ENCODE results near the gene CYP4F2.

The CYP4F2 gene

DNA sequence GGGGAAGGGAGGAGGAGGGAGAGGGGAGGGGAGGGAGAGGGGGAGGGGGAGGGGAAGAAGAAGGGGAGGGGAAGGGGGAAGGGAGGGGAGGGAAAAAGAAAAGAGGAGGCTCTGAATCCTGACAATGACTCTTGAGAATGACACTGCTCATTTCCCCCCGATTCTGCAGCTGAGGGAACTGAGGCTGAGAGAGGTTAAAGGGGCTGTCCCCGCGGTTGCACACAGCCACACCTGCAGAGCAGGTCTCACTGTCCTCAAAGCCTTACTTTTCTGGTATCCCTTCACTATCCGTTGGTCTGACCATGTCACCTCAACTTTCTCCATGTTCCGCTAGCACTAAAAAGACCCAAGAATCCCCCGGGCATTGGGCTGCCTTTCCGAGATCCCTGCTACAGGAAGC is 35.4 kb downstream of the CYP4F2 start:
- no peak for TF ChIP-seq FOXM1 (IDR thresholded peaks at IDR 0.05; ENCODE audit: borderline replicate concordance, low read depth)

DNA sequence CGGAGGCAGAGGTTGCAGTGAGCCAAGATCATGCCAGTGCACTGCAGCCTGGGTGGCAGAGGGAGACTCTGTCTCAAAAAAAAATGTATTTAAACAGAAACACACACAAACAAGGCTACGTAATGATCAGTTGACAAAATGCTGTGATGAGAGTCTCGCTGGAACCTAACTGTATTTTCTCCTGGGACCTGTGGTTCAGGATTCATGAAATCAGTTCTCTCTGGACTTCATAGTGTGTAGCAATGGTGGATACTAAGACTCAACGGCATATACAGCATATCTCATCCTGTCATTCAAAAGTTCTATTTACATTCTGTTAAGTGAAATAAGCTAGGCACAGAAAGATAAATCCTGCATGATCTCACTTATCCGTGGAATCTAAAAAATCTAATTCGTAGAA is 37.4 kb downstream of the CYP4F2 start:
- no peak for TF ChIP-seq CREB1 (IDR thresholded peaks at IDR 0.05; ENCODE audit: low read depth)
- no peak for TF ChIP-seq ZBTB7A (IDR thresholded peaks at IDR 0.05; ENCODE audit: low read depth)
- no peak for TF ChIP-seq EGR1 (IDR thresholded peaks at IDR 0.05)
- TF ChIP-seq TAF1 (IDR thresholded peaks at IDR 0.05; ENCODE audit: low read depth), result no peak

GRCh38 chr19:15859187-15859586 is 38.7 kb downstream of the CYP4F2 start:
- TF ChIP-seq, protein P1, sequence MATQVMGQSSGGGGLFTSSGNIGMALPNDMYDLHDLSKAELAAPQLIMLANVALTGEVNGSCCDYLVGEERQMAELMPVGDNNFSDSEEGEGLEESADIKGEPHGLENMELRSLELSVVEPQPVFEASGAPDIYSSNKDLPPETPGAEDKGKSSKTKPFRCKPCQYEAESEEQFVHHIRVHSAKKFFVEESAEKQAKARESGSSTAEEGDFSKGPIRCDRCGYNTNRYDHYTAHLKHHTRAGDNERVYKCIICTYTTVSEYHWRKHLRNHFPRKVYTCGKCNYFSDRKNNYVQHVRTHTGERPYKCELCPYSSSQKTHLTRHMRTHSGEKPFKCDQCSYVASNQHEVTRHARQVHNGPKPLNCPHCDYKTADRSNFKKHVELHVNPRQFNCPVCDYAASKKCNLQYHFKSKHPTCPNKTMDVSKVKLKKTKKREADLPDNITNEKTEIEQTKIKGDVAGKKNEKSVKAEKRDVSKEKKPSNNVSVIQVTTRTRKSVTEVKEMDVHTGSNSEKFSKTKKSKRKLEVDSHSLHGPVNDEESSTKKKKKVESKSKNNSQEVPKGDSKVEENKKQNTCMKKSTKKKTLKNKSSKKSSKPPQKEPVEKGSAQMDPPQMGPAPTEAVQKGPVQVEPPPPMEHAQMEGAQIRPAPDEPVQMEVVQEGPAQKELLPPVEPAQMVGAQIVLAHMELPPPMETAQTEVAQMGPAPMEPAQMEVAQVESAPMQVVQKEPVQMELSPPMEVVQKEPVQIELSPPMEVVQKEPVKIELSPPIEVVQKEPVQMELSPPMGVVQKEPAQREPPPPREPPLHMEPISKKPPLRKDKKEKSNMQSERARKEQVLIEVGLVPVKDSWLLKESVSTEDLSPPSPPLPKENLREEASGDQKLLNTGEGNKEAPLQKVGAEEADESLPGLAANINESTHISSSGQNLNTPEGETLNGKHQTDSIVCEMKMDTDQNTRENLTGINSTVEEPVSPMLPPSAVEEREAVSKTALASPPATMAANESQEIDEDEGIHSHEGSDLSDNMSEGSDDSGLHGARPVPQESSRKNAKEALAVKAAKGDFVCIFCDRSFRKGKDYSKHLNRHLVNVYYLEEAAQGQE (IDR thresholded peaks at IDR 0.05; ENCODE audit: low read depth), result no peak
- TF ChIP-seq USF1 (IDR thresholded peaks at IDR 0.05) (no peak), CREB1 (IDR thresholded peaks at IDR 0.05; ENCODE audit: low read depth) (no peak), YY1 (IDR thresholded peaks at IDR 0.05; ENCODE audit: low read depth) (no peak), EGR1 (IDR thresholded peaks at IDR 0.05) (no peak), CEBPB (IDR thresholded peaks at IDR 0.05) (no peak), RAD21 (IDR thresholded peaks at IDR 0.05; ENCODE audit: low read depth) (no peak), FOXM1 (IDR thresholded peaks at IDR 0.05; ENCODE audit: borderline replicate concordance, low read depth) (no peak), ZBTB7A (IDR thresholded peaks at IDR 0.05; ENCODE audit: low read depth) (no peak)

- TF ChIP-seq EGR1 (IDR thresholded peaks at IDR 0.05), result no peak
- no peak for TF ChIP-seq YY1 (IDR thresholded peaks at IDR 0.05; ENCODE audit: low read depth)
- TF ChIP-seq ZBTB7A (IDR thresholded peaks at IDR 0.05; ENCODE audit: low read depth), result no peak
- no peak for TF ChIP-seq RAD21 (IDR thresholded peaks at IDR 0.05; ENCODE audit: low read depth)
- TF ChIP-seq USF1 (IDR thresholded peaks at IDR 0.05), result no peak
- TF ChIP-seq CEBPB (IDR thresholded peaks at IDR 0.05), result no peak
- TF ChIP-seq TCF12 (IDR thresholded peaks at IDR 0.05; ENCODE audit: low read depth), result no peak
- TF ChIP-seq TAF1 (IDR thresholded peaks at IDR 0.05; ENCODE audit: low read depth), result no peak
- TF ChIP-seq NFIC (IDR thresholded peaks at IDR 0.05), result no peak
- TF ChIP-seq, protein P2, sequence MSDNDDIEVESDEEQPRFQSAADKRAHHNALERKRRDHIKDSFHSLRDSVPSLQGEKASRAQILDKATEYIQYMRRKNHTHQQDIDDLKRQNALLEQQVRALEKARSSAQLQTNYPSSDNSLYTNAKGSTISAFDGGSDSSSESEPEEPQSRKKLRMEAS (IDR thresholded peaks at IDR 0.05), result no peak
- TF ChIP-seq, protein P1 (IDR thresholded peaks at IDR 0.05; ENCODE audit: low read depth), result no peak
- no peak for TF ChIP-seq FOXM1 (IDR thresholded peaks at IDR 0.05; ENCODE audit: borderline replicate concordance, low read depth)
Measured at GRCh38 chr19:15850385-15850784, 47.5 kb downstream of the CYP4F2 start.

DNA sequence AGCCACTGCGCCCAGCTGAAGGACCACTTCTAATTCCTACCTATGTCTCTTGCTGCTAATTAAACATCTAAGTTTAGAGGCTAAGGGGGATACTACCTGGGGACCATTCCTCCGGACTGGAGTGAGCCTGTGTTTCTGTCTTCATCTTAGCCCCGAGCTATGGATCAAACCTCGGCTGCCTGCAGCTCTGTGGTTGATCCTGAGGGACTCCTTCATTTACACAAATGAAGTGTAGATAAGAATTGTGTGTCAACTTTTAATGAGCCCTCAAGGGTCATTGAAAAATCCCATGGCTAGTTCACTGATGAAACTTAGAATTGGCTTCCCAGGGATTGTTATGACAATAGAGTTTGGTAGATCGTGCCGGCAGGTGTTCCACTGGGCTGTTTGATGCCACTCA is 51.0 kb downstream of the CYP4F2 start:
- TF ChIP-seq CREB1 (IDR thresholded peaks at IDR 0.05; ENCODE audit: low read depth), result no peak
- no peak for TF ChIP-seq TEAD4 (IDR thresholded peaks at IDR 0.05)
- TF ChIP-seq EGR1 (IDR thresholded peaks at IDR 0.05), result no peak
- TF ChIP-seq CEBPB (IDR thresholded peaks at IDR 0.05), result no peak
- no peak for TF ChIP-seq USF1 (IDR thresholded peaks at IDR 0.05)
- TF ChIP-seq EP300 (IDR thresholded peaks at IDR 0.05; ENCODE audit: borderline replicate concordance), result no peak
- TF ChIP-seq RAD21 (IDR thresholded peaks at IDR 0.05; ENCODE audit: low read depth), result no peak
- TF ChIP-seq, protein P1 (IDR thresholded peaks at IDR 0.05; ENCODE audit: low read depth), result no peak
- TF ChIP-seq FOXM1 (IDR thresholded peaks at IDR 0.05; ENCODE audit: borderline replicate concordance, low read depth), result no peak
- TF ChIP-seq TAF1 (IDR thresholded peaks at IDR 0.05; ENCODE audit: low read depth), result no peak
- TF ChIP-seq, protein P2 (IDR thresholded peaks at IDR 0.05), result no peak
- no peak for TF ChIP-seq YY1 (IDR thresholded peaks at IDR 0.05; ENCODE audit: low read depth)
- TF ChIP-seq NFIC (IDR thresholded peaks at IDR 0.05), result no peak
- TF ChIP-seq TCF12 (IDR thresholded peaks at IDR 0.05; ENCODE audit: low read depth), result no peak
- no peak for TF ChIP-seq ZBTB7A (IDR thresholded peaks at IDR 0.05; ENCODE audit: low read depth)

Data from Ishikawa (cell line).